PC-9 (cell line): ENCODE results near the gene MON1B.

Experiments
- CTCF ChIP-seq: fragments of 200-600 bp; sonication (generic); conservative IDR thresholded peaks from 2 replicates; pipeline ENCODE4 v1.6.1; 2017; ENCODE audit warnings: mixed run types, antibody characterized with exemption, mild to moderate bottlenecking, moderate library complexity
- EZH2 ChIP-seq: fragments of 200-600 bp; sonication (generic); IDR thresholded peaks from 2 replicates; pipeline ENCODE4 v1.8.0; 2017; ENCODE audit warnings: antibody characterized with exemption, low read depth

DNA sequence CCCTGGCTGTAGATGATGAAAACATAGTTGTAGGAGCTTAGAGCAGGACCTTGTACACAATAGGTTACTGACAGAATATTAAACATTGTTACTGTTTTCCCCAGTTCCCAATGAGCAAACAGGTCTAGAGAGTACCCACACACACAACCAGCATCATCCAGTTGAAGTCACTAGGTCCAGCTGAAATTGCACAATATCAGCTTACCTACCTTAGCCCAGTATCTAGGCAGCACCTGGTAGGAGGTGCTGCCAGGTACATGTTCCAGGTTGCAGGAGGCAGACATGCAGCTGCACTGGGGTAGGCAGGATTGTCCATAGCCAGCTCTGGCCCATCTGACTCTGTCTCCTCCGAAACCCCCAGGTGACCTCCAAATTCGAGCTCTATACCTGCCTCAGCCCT lies 6.8 kb downstream of the MON1B start:
- no peak for TF ChIP-seq EZH2
- TF ChIP-seq CTCF = no peak
